HG03439 (cell line): ENCODE measurements around the gene SLC51A.
"Not testable (repeated sequence)": the region's sequence is repeated elsewhere in the genome, so short reads cannot be mapped to it uniquely, and the experiment has no call there.

Source experiments
- ATAC-seq: cut with Tn5 transposase; IDR thresholded peaks from one replicate; pipeline ENCODE4 v1.9.1; 2021; ENCODE audit warnings: mild to moderate bottlenecking, moderate library complexity; ENCODE audit not compliant: unreplicated experiment

The SLC51A gene

GRCh38 chr3:196216089-196216564 lies at the start of gene SLC51A:
Gene SLC51A, plus strand, starts transcription at chr3:196216534. Its CDS starts 179 bp downstream, at chr3:196216713.
- no peak for ATAC-seq

DNA sequence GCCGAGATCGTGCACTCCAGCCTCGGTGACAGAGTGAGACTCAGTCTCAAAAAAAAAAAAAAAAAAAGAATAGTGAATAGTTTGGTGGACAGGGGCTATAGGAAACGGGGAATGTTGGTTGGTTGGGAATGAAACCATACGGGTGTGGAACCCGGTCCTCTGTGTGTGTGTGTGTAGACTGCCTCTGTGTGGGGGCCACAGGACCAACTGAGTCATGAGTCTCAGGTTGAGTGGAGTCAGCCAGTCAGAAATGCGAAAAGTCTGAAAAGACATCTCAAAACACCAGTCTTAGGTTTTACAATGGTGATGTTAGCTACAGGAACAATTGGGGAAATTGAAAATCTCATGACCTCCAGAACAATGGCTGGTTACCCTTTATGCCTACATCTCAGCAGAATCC lies 49.6 kb upstream of the SLC51A start:
- ATAC-seq, result no peak

DNA sequence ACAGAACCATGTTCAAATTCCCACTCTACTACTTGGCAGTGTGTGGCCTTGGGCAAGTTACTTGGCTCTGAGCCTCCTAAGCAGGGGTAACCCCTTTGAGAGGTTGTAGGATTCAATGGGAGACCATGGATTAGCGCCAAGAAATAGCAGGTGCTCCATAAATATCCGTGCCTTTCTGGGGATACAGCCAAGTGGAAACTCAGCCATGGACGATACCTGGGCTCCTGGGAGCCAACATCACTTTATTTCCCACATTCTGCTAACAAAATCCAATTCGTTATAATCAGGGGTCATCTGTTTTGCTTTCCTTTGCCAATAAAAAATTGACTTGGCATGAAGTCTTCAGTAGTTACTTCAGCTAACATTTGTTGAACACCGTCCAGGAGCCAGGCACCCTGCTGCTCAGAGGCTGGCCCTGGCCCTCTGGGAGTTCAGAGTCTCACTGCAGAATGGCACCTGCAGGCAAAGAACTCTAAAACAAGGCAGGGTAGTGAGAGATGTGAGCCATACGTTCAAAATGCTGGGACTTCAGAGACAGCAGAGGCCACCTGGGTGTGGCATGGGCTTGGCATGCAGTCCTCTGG lies 47.4 kb upstream of the SLC51A start:
- no peak for ATAC-seq

DNA sequence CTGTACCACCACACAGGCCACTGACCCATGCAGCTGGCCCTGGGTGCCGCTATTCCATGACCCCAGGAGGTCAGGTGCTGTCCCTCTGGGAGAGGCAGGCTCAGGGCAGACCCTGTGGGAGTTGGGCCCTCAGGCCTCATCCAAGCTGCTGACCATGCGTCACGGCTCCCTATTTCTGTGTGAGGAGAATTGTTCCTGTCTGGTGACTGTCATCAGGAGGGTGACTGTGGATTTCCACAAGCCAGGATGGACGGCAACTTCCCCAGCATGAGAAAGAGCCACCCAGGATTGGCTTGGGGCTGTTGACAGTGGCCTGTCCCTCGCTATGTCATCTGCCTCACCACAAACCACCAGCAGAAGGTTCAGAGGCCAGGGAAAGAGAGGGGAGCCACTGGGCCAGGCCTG lies 46.5 kb upstream of the SLC51A start:
- ATAC-seq, result no peak

DNA sequence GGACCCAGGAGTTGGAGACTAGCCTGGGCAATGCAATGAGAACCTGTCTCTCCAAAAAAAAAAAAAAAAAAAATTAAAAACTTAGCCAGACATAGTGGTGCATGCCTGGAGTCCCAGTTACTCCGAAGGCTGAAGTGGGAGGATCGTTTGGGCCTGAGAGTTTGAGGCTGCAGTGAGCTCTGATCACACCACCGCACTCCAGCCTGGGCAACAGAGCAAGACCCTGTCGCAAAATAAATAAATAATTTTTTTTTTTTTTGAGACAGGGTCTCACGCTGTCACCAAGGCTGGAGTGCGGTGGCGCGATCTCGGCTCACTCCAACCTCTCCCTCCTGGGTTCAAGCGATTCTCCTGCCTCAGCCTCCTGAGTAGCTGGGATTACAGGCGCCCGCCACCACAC lies 46.0 kb upstream of the SLC51A start:
- not testable (repeated sequence) for ATAC-seq

DNA sequence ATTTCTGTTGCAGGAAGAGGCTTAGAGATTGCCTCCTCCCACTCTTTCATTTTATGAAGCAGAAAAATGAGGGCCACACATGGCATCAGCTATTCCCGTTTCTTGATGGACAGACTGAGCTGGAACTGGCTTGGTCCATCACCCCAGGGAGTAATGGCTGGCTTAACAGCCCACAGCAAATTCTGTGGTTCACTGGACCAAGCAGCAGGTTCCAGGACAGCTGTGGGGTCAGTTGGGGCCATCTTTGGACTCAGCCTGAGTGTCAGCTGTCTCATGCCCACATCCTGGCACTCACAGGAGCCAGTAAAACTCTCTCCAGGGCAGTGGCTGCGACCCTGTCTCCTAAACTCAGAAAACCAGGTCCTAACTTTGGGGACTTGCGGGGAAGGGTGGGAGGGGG lies 41.7 kb upstream of the SLC51A start:
- ATAC-seq, result no peak

DNA sequence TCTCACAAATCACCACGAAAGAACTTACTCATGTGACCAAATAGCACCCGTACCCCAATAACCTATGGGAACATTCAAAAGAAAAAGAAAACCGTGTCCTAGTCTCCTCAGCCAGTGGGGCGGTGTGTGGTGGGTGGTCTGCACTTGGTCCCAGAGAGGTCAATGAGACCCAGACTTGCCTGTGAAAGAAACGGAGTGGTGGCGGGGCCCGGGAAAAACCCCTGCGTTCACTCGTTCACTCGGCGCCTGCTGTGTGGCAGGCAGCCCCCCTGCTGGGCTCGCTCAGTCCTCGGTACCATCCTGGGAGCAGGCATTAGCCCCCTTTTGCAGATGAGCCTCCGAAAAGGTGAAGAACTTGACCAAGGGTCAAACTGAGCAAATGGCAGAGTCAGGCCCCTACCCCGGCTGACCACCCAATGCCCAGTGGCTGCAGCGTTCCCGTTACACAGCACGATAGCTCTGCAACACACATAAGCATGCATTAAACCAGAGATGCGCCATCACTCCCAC lies 41.2 kb upstream of the SLC51A start:
- no peak for ATAC-seq

- no peak for ATAC-seq
Measured at GRCh38 chr3:196175722-196176121, 40.6 kb upstream of the SLC51A start.

GRCh38 chr3:196177567-196177966 lies 38.8 kb upstream of the SLC51A start:
- no peak for ATAC-seq

- no peak for ATAC-seq
Measured at GRCh38 chr3:196177967-196178366, 38.4 kb upstream of the SLC51A start.

- ATAC-seq, result no peak
Measured at GRCh38 chr3:196178993-196179379, 37.3 kb upstream of the SLC51A start.

GRCh38 chr3:196179380-196180308 lies 36.7 kb upstream of the SLC51A start:
- ATAC-seq, result peak; percentile 64

DNA sequence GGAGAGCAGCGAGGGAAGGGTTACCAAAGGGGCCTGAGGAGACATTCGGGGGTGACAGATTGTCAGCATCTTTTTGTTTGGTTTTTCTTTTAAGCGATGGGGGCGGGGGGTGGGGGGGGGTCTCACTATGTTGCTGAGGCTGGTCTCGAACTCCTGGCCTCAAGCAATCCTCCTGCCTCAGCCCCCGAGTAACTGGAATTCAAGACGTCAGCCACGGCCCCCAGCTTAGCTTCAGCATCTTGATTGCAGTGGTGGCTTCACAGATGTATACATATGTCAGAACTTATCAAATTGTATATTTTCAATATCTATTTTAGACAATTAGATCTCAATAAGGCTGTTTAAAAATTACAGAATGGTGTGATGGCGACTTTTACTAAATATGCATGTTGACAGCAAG lies 36.0 kb upstream of the SLC51A start:
- ATAC-seq, result no peak

- no peak for ATAC-seq
Measured at GRCh38 chr3:196181127-196181546, 35.2 kb upstream of the SLC51A start.

DNA sequence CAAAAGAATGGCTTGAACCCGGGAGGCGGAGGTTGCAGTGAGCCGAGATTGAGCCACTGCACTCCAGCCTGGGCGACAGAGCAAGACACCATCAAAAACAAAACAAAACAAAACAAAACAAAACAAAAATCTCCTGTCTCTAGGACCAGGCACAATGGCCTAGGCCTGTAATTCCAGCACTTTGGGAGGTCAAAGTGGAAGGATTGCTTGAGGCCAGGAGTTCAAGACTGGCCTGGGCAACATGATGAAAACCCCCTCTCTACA lies 32.2 kb upstream of the SLC51A start:
- not testable (repeated sequence) for ATAC-seq

DNA sequence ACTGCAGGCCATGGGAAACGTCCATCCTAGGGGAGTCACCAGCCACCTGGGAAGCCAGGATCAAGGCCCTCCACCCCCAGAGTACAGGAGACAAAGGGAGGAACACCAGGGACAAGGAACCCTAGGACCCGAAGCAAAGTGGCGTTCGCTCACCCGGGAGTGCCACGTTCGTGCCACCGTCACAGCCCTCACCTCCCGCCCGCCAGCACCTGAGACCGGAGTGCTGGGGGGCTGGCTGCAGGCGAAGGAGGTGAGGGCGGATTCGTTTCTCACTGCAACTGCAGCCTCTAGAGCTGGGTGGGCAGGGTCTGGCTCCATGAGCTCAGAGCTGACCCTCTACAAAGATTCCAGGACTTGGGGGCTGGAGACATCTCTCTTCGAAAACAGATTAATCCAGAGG lies 31.5 kb upstream of the SLC51A start:
- no peak for ATAC-seq

DNA sequence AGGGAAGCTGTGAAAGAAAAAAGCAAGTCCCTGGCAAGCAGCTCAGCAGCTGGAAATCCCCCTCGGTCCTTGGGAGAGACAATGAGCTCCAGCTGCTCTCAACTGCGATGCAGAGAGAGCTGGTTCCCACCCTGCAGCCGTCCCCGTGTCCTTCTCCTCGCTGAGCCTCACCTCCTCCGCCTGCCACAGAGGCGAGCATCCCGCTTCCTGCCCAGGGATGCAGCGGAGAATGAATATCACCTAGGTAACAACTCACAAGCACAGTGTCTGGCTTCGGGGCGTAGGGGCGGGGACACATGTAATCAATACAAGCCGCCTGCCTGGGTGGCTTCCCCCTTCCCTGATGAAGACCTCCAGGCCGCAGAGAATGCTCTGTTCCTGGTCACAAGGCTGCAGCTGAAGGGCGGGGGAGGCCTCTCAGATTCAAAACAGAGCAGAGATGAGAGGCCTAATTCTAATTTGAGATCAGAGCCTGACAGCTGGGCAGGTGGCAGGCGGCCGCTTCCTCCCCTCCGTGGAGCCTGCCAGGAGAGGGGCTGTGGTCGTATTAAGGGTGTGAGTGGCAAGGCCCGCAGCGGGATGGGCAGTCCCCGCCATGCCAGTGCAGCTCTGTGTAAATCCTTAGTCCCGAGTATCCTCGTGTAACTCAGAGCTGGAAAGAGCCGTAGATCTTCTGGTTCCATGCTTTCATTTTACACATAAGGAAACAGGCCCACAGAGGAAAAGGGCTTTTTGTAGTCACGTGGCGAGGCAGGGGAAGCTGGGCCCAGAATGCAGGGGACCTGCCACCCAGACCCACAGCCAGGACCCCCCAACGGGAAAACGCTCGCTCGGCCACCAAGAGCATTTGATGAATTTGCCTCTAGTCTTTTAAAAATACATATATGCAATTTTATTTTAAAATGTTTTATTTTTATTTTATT lies 29.4 kb upstream of the SLC51A start:
- ATAC-seq, result peak; percentile 47

DNA sequence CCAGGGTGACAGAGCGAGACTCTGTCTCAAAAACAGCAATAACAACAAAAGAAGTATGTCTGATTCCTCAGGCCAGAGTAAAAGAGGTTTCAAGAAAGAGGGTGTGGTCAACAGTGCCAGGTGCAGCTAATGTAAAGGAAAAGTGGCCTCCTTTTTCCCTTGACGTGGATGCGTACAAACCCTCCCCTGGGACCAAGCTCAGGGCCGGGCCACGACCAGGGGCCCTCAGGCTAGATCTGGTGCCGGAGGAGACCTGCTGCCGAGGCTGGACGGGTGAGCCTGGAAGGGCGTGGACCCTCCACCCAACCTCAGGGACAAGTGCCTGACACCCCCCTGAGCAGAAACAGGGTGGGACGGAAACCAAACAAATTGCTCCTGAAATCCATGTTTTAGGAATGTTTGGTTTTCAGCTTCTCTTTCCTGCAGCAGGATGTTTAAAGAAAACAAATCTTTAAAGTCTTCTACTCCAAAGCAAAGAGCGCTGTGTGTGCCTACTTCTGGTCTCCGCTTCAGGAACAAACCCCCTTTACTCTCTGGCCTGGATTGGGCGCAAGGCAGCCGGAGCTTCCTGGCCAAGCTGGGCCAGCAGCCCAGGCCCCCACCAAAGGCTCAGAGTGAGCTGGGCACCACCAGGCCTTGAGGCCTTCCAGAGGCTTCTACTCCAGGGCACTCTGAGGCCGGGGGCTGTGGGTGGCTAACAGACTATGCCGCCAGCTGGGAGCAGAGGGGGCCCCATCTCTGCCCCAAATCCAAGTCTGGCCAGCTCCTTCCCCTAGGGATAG lies 26.6 kb upstream of the SLC51A start:
- no peak for ATAC-seq

DNA sequence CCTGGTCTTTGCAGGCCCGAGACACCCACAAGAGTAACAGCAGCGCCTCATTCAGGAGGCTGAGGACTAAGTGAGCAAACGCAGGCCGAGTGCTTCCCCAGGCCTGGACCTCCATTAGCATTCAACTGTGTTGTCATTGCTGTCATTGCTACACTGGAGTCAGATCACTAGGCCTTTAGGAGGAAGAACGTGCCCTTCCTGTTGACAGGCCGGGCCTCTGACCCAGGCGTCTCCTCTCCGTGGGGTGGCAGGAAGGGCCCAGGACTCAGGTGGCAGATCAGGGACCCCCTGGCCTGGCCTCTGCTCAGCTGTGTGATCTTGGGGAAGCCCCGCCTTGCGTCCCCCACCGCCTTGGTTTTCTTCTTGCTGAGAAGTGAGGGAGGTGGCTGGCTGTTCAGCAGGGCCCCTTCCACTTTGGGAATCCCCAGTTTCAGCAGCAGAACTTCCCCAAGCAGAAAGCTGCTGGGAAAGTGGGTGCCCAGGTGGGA lies 24.3 kb upstream of the SLC51A start:
- peak; percentile 32 for ATAC-seq

DNA sequence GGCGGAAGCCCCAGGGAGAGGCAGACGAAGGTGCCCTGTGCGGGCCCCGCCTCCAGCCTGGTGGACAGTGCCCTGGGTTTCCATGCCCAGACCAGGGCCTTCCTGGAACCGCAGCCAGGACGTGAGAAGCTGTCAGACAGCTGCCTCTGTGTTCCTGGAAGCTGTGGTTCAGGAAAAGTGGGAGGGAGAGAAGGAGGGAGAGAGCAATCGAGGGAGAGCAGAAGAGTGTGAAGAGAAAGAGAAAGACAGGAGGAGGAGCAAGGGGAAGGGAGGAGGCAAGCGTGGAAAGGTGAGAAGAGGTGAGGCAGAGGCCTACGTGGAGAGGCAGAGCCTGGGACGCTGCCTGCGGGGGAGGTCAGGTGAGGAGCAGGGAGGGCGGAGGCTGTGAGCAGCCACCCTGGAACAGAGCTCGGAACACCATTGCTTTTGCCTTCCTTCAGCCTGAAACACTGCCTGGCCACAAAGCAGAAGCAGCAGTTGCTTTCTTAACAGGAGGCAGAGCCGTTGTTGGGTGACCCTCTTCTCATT lies 23.7 kb upstream of the SLC51A start:
- peak; percentile 8 for ATAC-seq
